H9 (cell line): ENCODE measurements around the gene ADAMTS15. TPM values are rescaled to one million over a fixed set of nuclear protein-coding genes. Genes with fewer than 3 reads are reported as not detected.

Experiments used
- DNase-seq: peaks from one replicate; pipeline ENCODE4 v3.0.0-alpha.2; 2017
- H2AFZ ChIP-seq: one replicate; pipeline ENCODE4 v1.6.1; 2013; ENCODE audit warnings: mild to moderate bottlenecking, low read length, control low read depth, moderate library complexity
- H2AK5ac ChIP-seq: 2 replicates; pipeline ENCODE4 v1.6.1; 2013; ENCODE audit warnings: low read length, control low read depth, mixed read lengths; ENCODE audit not compliant: insufficient read length
- H2BK120ac ChIP-seq: one replicate; pipeline ENCODE4 v1.6.1; 2013; ENCODE audit warnings: low read depth, mild to moderate bottlenecking, low read length, control low read depth, inconsistent platforms; ENCODE audit not compliant: poor library complexity, severe bottlenecking
- H2BK12ac ChIP-seq: 2 replicates; pipeline ENCODE4 v1.6.1; 2013; ENCODE audit warnings: low read length, control low read depth, mixed read lengths, low read depth; ENCODE audit not compliant: insufficient read length
- H2BK15ac ChIP-seq: 2 replicates; pipeline ENCODE4 v1.6.1; 2013; ENCODE audit warnings: low read depth, low read length, control low read depth
- H2BK20ac ChIP-seq: one replicate; pipeline ENCODE4 v1.6.1; 2013; ENCODE audit warnings: low read depth, mild to moderate bottlenecking, low read length, control low read depth, inconsistent platforms; ENCODE audit not compliant: poor library complexity, severe bottlenecking
- H2BK5ac ChIP-seq: 2 replicates; pipeline ENCODE4 v1.6.1; 2013; ENCODE audit warnings: low read length, control low read depth, mixed read lengths; ENCODE audit not compliant: insufficient read length
- H3K14ac ChIP-seq: 2 replicates; pipeline ENCODE4 v1.6.1; 2013; ENCODE audit warnings: low read length, control low read depth; ENCODE audit not compliant: insufficient read depth
- H3K18ac ChIP-seq: 2 replicates; pipeline ENCODE4 v1.6.1; 2013; ENCODE audit warnings: low read depth, mild to moderate bottlenecking, mixed read lengths, low read length, control low read depth; ENCODE audit not compliant: insufficient read length
- H3K23ac ChIP-seq: 2 replicates; pipeline ENCODE4 v1.6.1; 2013; ENCODE audit warnings: low read length, control low read depth, mixed read lengths, low read depth; ENCODE audit not compliant: insufficient read length
- H3K23me2 ChIP-seq: 2 replicates; pipeline ENCODE4 v1.6.1; 2013; ENCODE audit warnings: low read depth, mild to moderate bottlenecking, mixed read lengths, low read length, control low read depth; ENCODE audit not compliant: insufficient read length, poor library complexity, severe bottlenecking
- H3K27ac ChIP-seq: 2 replicates; pipeline ENCODE4 v1.5.1; 2013; ENCODE audit warnings: low read length, control low read depth, mixed read lengths, low read depth; ENCODE audit not compliant: insufficient read length
- H3K27me3 ChIP-seq: 2 replicates; pipeline ENCODE4 v1.6.1; 2013; ENCODE audit warnings: low read length, control low read depth, inconsistent platforms; ENCODE audit not compliant: insufficient read depth
- H3K4ac ChIP-seq: 2 replicates; pipeline ENCODE4 v1.6.1; 2013; ENCODE audit warnings: low read depth, mild to moderate bottlenecking, control low read depth, inconsistent platforms, low read length, moderate library complexity
- H3K4me1 ChIP-seq: 2 replicates; pipeline ENCODE4 v1.6.1; 2013; ENCODE audit warnings: low read length, control low read depth, inconsistent platforms; ENCODE audit not compliant: insufficient read depth
- H3K4me2 ChIP-seq: 2 replicates; pipeline ENCODE4 v1.6.1; 2013; ENCODE audit warnings: low read length, control low read depth, mixed read lengths; ENCODE audit not compliant: insufficient read length, insufficient read depth
- H3K56ac ChIP-seq: 2 replicates; pipeline ENCODE4 v1.6.1; 2013; ENCODE audit warnings: low read depth, mild to moderate bottlenecking, mixed read lengths, low read length, control low read depth; ENCODE audit not compliant: insufficient read length
- H3K79me1 ChIP-seq: 2 replicates; pipeline ENCODE4 v1.6.1; 2013; ENCODE audit warnings: low read depth, mild to moderate bottlenecking, moderate library complexity, low read length, control low read depth, inconsistent platforms; ENCODE audit not compliant: insufficient read depth, poor library complexity, severe bottlenecking
- H3K79me2 ChIP-seq: 2 replicates; pipeline ENCODE4 v1.6.1; 2013; ENCODE audit warnings: low read length, control low read depth, inconsistent platforms; ENCODE audit not compliant: insufficient read depth
- H3K9ac ChIP-seq: 2 replicates; pipeline ENCODE4 v1.6.1; 2013; ENCODE audit warnings: low read length, control low read depth, mixed read lengths; ENCODE audit not compliant: insufficient read length; ENCODE audit errors: extremely low read depth
- H3K9me3 ChIP-seq: one replicate; pipeline ENCODE4 v1.6.1; 2013; ENCODE audit warnings: low read depth, low read length, inconsistent platforms; ENCODE audit not compliant: control insufficient read depth
- H3T11ph ChIP-seq: one replicate; pipeline ENCODE4 v1.6.1; 2013; ENCODE audit warnings: mild to moderate bottlenecking, low read length, control low read depth, inconsistent platforms
- H4K20me1 ChIP-seq: one replicate; pipeline ENCODE4 v1.6.1; 2013; ENCODE audit not compliant: control insufficient read depth, insufficient read length, insufficient read depth
- H4K5ac ChIP-seq: 2 replicates; pipeline ENCODE4 v1.6.1; 2013; ENCODE audit warnings: low read depth, mild to moderate bottlenecking, mixed read lengths, low read length, control low read depth; ENCODE audit not compliant: insufficient read length
- H4K8ac ChIP-seq: replicated peaks from 2 replicates; pipeline ENCODE4 v1.6.1; 2013; ENCODE audit warnings: low read length, control low read depth, mixed read lengths, low read depth; ENCODE audit not compliant: insufficient read length
- H4K91ac ChIP-seq: 2 replicates; pipeline ENCODE4 v1.6.1; 2013; ENCODE audit warnings: low read depth, mild to moderate bottlenecking, moderate library complexity, mixed read lengths, low read length, control low read depth; ENCODE audit not compliant: insufficient read length
- H3K27ac Mint-ChIP-seq, 3 experiments: 2 replicates in 2 of 3; 3 replicates in 1 of 3; pipeline ENCODE4 v1.8.0; 2020 to 2021; ENCODE audit warnings: mixed read lengths in 3 of 3, mild to moderate bottlenecking in 1 of 3, moderate library complexity in 1 of 3
- H3K27me3 Mint-ChIP-seq: 2 replicates; pipeline ENCODE4 v1.8.0; 2021; ENCODE audit warnings: low read depth, mild to moderate bottlenecking, moderate library complexity, mixed read lengths
- H3K36me3 Mint-ChIP-seq, 3 experiments: 2 replicates in 2 of 3; 3 replicates in 1 of 3; pipeline ENCODE4 v1.8.0; 2020 to 2021; ENCODE audit warnings: low read depth in 3 of 3, mixed read lengths in 3 of 3; ENCODE audit not compliant: insufficient read depth in 1 of 3
- H3K4me1 Mint-ChIP-seq, 2 experiments: 2 replicates each; pipeline ENCODE4 v1.8.0; 2020; ENCODE audit warnings: mixed read lengths in 2 of 2
- H3K4me3 Mint-ChIP-seq, 2 experiments: 2 replicates in 1 of 2; 3 replicates in 1 of 2; pipeline ENCODE4 v1.8.0; 2020 to 2021; ENCODE audit warnings: mild to moderate bottlenecking in 2 of 2, mixed read lengths in 2 of 2, moderate library complexity in 1 of 2
- H3K9me3 Mint-ChIP-seq, 2 experiments: 2 replicates in 1 of 2; 3 replicates in 1 of 2; pipeline ENCODE4 v1.8.0; 2020; ENCODE audit warnings: mild to moderate bottlenecking in 2 of 2, mixed read lengths in 2 of 2, moderate library complexity in 1 of 2
- WGBS: extraction: QIAGEN DNeasy Blood & Tissue Kit; methylation state at CpG from one replicate; pipeline ENCODE4 v1.1.7; 2013; ENCODE audit warnings: missing lambda C conversion rate, low lambda C conversion rate, mixed read lengths; ENCODE audit not compliant: insufficient read length; ENCODE audit errors: extremely low coverage; 5-methylcytosine and 5-hydroxymethylcytosine counted together
- total RNA-seq: library from RNA; stranded (reverse); gene quantifications from 2 replicates; pipeline ENCODE4 v1.2.1, GENCODE V29; 2021
- TF ChIP-seq, protein P1 (sequence below): fragments of 200-600 bp; sonication (generic); conservative IDR thresholded peaks from 3 replicates; pipeline ENCODE4 v1.8.0; 2021; ENCODE audit warnings: antibody characterized with exemption, mild to moderate bottlenecking

The ADAMTS15 gene
- total RNA-seq, 1 experiment from 2014 or later: 1.3 TPM

DNA sequence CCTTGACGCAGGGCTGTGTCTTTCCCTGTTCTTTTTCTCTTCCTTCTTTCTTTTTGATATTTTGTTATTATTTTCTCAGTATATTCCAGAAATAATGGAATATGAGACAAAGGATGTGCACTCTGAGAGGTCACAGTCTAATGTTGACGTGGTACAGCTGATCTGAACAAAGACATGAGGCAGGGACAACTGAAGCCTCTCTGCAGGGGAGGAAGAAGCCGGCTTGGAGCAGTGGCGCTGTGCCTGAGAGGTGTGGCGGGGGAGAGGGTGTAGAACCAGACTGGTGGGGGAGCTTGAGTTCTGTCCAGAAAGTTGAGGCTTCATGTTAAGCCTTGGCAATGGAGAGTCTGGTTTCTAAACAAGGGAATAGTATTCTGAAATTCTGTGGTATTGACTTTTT, 34.7 kb downstream of the ADAMTS15 start:
- no peak overlapping the region for H3K56ac ChIP-seq
- H3K79me1 ChIP-seq: no peaks in the 10 kb centered on the region
- Mint-ChIP-seq H3K27me3 (no peaks in the 10 kb centered on the region), H3K9me3 (peaks cover 3 to 4% of the 10 kb centered on the region in 2 experiments; a peak in 4 of 5 replicates), H3K4me3 (no peak overlapping the region), H3K4me1 (no peaks in the 10 kb centered on the region), H3K27ac (peak overlapping the region in 1 of 3 experiments; percentile 19; a peak in 1 of 7 replicates), H3K36me3 (peaks cover 0 to 4% (median 0%) of the 10 kb centered on the region in 3 experiments; a peak in 2 of 7 replicates)
- H3K23ac ChIP-seq: no peak overlapping the region
- no peak overlapping the region for H2BK12ac ChIP-seq
- H3K27me3 ChIP-seq: no peaks in the 10 kb centered on the region
- no peak overlapping the region for H2AK5ac ChIP-seq
- no peak for DNase-seq
- H3T11ph ChIP-seq: no peak overlapping the region
- H2BK15ac ChIP-seq: no peak overlapping the region
- H2AFZ ChIP-seq: no peak overlapping the region
- H4K8ac ChIP-seq: no peak overlapping the region
- H3K27ac ChIP-seq: no peak overlapping the region
- H4K20me1 ChIP-seq: no peaks in the 10 kb centered on the region
- no peaks in the 10 kb centered on the region for H3K23me2 ChIP-seq
- no peaks in the 10 kb centered on the region for H3K9me3 ChIP-seq
- WGBS: no CpG with 5 or more reads among the region's 5 CpGs
- TF ChIP-seq, protein P1, sequence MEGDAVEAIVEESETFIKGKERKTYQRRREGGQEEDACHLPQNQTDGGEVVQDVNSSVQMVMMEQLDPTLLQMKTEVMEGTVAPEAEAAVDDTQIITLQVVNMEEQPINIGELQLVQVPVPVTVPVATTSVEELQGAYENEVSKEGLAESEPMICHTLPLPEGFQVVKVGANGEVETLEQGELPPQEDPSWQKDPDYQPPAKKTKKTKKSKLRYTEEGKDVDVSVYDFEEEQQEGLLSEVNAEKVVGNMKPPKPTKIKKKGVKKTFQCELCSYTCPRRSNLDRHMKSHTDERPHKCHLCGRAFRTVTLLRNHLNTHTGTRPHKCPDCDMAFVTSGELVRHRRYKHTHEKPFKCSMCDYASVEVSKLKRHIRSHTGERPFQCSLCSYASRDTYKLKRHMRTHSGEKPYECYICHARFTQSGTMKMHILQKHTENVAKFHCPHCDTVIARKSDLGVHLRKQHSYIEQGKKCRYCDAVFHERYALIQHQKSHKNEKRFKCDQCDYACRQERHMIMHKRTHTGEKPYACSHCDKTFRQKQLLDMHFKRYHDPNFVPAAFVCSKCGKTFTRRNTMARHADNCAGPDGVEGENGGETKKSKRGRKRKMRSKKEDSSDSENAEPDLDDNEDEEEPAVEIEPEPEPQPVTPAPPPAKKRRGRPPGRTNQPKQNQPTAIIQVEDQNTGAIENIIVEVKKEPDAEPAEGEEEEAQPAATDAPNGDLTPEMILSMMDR: no peak
- H3K4me1 ChIP-seq: no peaks in the 10 kb centered on the region; the same call in 1 of the 2 replicates
- H4K5ac ChIP-seq: no peak overlapping the region
- no peak overlapping the region for H2BK5ac ChIP-seq
- no peak overlapping the region for H2BK20ac ChIP-seq
- no peak overlapping the region for H3K18ac ChIP-seq
- no peak overlapping the region for H4K91ac ChIP-seq
- H3K9ac ChIP-seq: no peak overlapping the region
- H2BK120ac ChIP-seq: no peak overlapping the region
- no peak overlapping the region for H3K14ac ChIP-seq
- H3K79me2 ChIP-seq: peaks cover 2% of the 10 kb centered on the region
- H3K4me2 ChIP-seq: no peak overlapping the region
- no peak overlapping the region for H3K4ac ChIP-seq
